Neural crest cell (in vitro differentiated cells): ENCODE results near the gene C4B. TPM values are rescaled to one million over a fixed set of nuclear protein-coding genes. Genes with fewer than 3 reads are reported as not detected.
"Not testable (repeated sequence)": the region's sequence is repeated elsewhere in the genome, so short reads cannot be mapped to it uniquely, and the experiment has no call there.

Source experiments
- DNase-seq: peaks from one replicate; pipeline ENCODE4 v3.0.0; 2021; ENCODE audit warnings: low read depth, mixed read lengths, low spot score
- H3K27ac Mint-ChIP-seq: one replicate; pipeline ENCODE4 v1.8.0; 2021; ENCODE audit warnings: mild to moderate bottlenecking, mixed read lengths; ENCODE audit not compliant: unreplicated experiment
- H3K27me3 Mint-ChIP-seq: 2 replicates; pipeline ENCODE4 v1.8.0; 2021; ENCODE audit warnings: low read depth, mild to moderate bottlenecking, mixed read lengths
- H3K36me3 Mint-ChIP-seq: 2 replicates; pipeline ENCODE4 v1.8.0; 2021; ENCODE audit warnings: low read depth, mild to moderate bottlenecking, mixed read lengths
- H3K4me1 Mint-ChIP-seq: 2 replicates; pipeline ENCODE4 v1.8.0; 2021; ENCODE audit warnings: mixed read lengths
- H3K4me3 Mint-ChIP-seq: one replicate; pipeline ENCODE4 v1.8.0; 2021; ENCODE audit warnings: mild to moderate bottlenecking, mixed read lengths
- H3K9me3 Mint-ChIP-seq: 2 replicates; pipeline ENCODE4 v1.8.0; 2021; ENCODE audit warnings: mixed read lengths
- CTCF ChIP-seq: fragments of 200-600 bp; sonication (generic); conservative IDR thresholded peaks from 2 replicates; pipeline ENCODE4 v1.5.0; 2021; ENCODE audit warnings: antibody characterized with exemption, mild to moderate bottlenecking
- total RNA-seq: library from RNA; stranded (reverse); gene quantifications from 2 replicates; pipeline ENCODE4 v1.2.1, GENCODE V29; 2021

C4B gene
- total RNA-seq, 1 donor from 2014 or later = 5.3 TPM

- Mint-ChIP-seq H3K4me3 (no peak overlapping the region), H3K36me3 (peaks cover 7% of the 10 kb centered on the region), H3K9me3 (no peaks in the 10 kb centered on the region), H3K27ac (no peak overlapping the region), H3K4me1 (no peaks in the 10 kb centered on the region), H3K27me3 (no peaks in the 10 kb centered on the region)
- no peak for TF ChIP-seq CTCF
- no peak for DNase-seq
These were observed 35.2 kb upstream of the C4B start for GRCh38 chr6:31979238-31979898.

- H3K4me1 Mint-ChIP-seq, H3K27me3 Mint-ChIP-seq, H3K4me3 Mint-ChIP-seq, H3K9me3 Mint-ChIP-seq, DNase-seq, H3K36me3 Mint-ChIP-seq: not testable (repeated sequence)
- peak overlapping the region; percentile 78 for H3K27ac Mint-ChIP-seq
These were observed 34.3 kb upstream of the C4B start for GRCh38 chr6:31980195-31980876.

GRCh38 chr6:31980998-31981397, 33.6 kb upstream of the C4B start:
- H3K27ac Mint-ChIP-seq, H3K9me3 Mint-ChIP-seq, DNase-seq, H3K4me3 Mint-ChIP-seq, H3K4me1 Mint-ChIP-seq, H3K27me3 Mint-ChIP-seq, H3K36me3 Mint-ChIP-seq: not testable (repeated sequence)

- not testable (repeated sequence) for H3K27me3 Mint-ChIP-seq, H3K4me3 Mint-ChIP-seq, H3K9me3 Mint-ChIP-seq, H3K36me3 Mint-ChIP-seq, H3K27ac Mint-ChIP-seq, DNase-seq, H3K4me1 Mint-ChIP-seq
These were observed 32.9 kb upstream of the C4B start, which contains the start of gene C4A for GRCh38 chr6:31981744-31982143. Gene C4A (plus strand): TSS chr6:31982057. CDS start chr6:31982108, 51 bp downstream.

- H3K27ac Mint-ChIP-seq, H3K27me3 Mint-ChIP-seq, H3K9me3 Mint-ChIP-seq, H3K4me1 Mint-ChIP-seq, DNase-seq, H3K4me3 Mint-ChIP-seq, H3K36me3 Mint-ChIP-seq: not testable (repeated sequence)
These were observed 25.2 kb upstream of the C4B start for GRCh38 chr6:31989363-31989762.

GRCh38 chr6:31994421-31994820, 20.2 kb upstream of the C4B start:
- not testable (repeated sequence) for H3K9me3 Mint-ChIP-seq, DNase-seq, H3K27ac Mint-ChIP-seq, H3K36me3 Mint-ChIP-seq, H3K27me3 Mint-ChIP-seq, H3K4me3 Mint-ChIP-seq, H3K4me1 Mint-ChIP-seq

- H3K4me3 Mint-ChIP-seq = not testable (repeated sequence)
These were observed 18.2 kb upstream of the C4B start for GRCh38 chr6:31996385-31996784.

GRCh38 chr6:32002546-32003268, 11.9 kb upstream of the C4B start:
- H3K9me3 Mint-ChIP-seq, H3K4me1 Mint-ChIP-seq, H3K36me3 Mint-ChIP-seq: not testable (repeated sequence)

More at GRCh38 chr6:31996385-31996784, 18.2 kb upstream of the C4B start:
- not testable (repeated sequence) for H3K36me3 Mint-ChIP-seq, H3K9me3 Mint-ChIP-seq, H3K4me1 Mint-ChIP-seq, DNase-seq, H3K27me3 Mint-ChIP-seq, H3K27ac Mint-ChIP-seq

GRCh38 chr6:32003301-32003700, 11.3 kb upstream of the C4B start:
- not testable (repeated sequence) for H3K4me3 Mint-ChIP-seq, H3K27me3 Mint-ChIP-seq, H3K9me3 Mint-ChIP-seq, H3K27ac Mint-ChIP-seq, H3K4me1 Mint-ChIP-seq, H3K36me3 Mint-ChIP-seq, DNase-seq

More at GRCh38 chr6:32002546-32003268, 11.9 kb upstream of the C4B start:
- H3K27ac Mint-ChIP-seq, DNase-seq, H3K27me3 Mint-ChIP-seq, H3K4me3 Mint-ChIP-seq: not testable (repeated sequence)

- H3K36me3 Mint-ChIP-seq, H3K27ac Mint-ChIP-seq, DNase-seq, H3K4me3 Mint-ChIP-seq, H3K27me3 Mint-ChIP-seq, H3K9me3 Mint-ChIP-seq, H3K4me1 Mint-ChIP-seq: not testable (repeated sequence)
These were observed 10.2 kb upstream of the C4B start for GRCh38 chr6:32004393-32004792.

GRCh38 chr6:32004864-32005537, 9.6 kb upstream of the C4B start:
- H3K27me3 Mint-ChIP-seq, H3K27ac Mint-ChIP-seq, H3K4me3 Mint-ChIP-seq, H3K9me3 Mint-ChIP-seq, DNase-seq, H3K4me1 Mint-ChIP-seq, H3K36me3 Mint-ChIP-seq: not testable (repeated sequence)

- not testable (repeated sequence) for H3K4me3 Mint-ChIP-seq, H3K36me3 Mint-ChIP-seq, H3K27me3 Mint-ChIP-seq, H3K9me3 Mint-ChIP-seq, H3K4me1 Mint-ChIP-seq, DNase-seq, H3K27ac Mint-ChIP-seq
These were observed 9.1 kb upstream of the C4B start for GRCh38 chr6:32005538-32005880.
